Tibial artery (tissue), 4 donors: Measurements from ENCODE around the gene IFNA21.
"Not testable (repeated sequence)": the region's sequence is repeated elsewhere in the genome, so short reads cannot be mapped to it uniquely, and the experiment has no call there.

Source experiments
- DNase-seq, 2 donors: peaks; one replicate each; pipeline ENCODE4 v3.0.0-alpha.2; 2019
- H3K27ac ChIP-seq, 2 donors: fragments of 200-600 bp; sonication (generic) in 1 of 2; 1 replicate in 1 of 2; 2 replicates in 1 of 2; pipeline ENCODE4 v1.5.1; 2018 to 2019; ENCODE audit warnings: mild to moderate bottlenecking in 1 of 2
- H3K27me3 ChIP-seq, 2 donors: fragments of 200-600 bp; sonication (generic) in 1 of 2; one replicate each; pipeline versions ENCODE4 v1.5.1 to v1.6.0; 2016 to 2019
- H3K36me3 ChIP-seq, 3 donors: fragments of 200-600 bp; sonication (generic) in 2 of 3; one replicate each; pipeline ENCODE4 v1.5.1; 2016 to 2019; ENCODE audit warnings: mild to moderate bottlenecking in 2 of 3
- H3K4me1 ChIP-seq, 4 donors: fragments of 200-600 bp; sonication (generic) in 2 of 4; 1 replicate in 3 of 4; 2 replicates in 1 of 4; pipeline ENCODE4 v1.5.1; 2016 to 2019
- H3K4me3 ChIP-seq, 2 donors: fragments of 200-600 bp; sonication (generic) in 1 of 2; 1 replicate in 1 of 2; 2 replicates in 1 of 2; pipeline ENCODE4 v1.5.1; 2018 to 2019; ENCODE audit warnings: mild to moderate bottlenecking in 2 of 2
- H3K9me3 ChIP-seq, 3 donors: fragments of 200-600 bp; sonication (generic) in 1 of 3; one replicate each; pipeline ENCODE4 v1.5.1; 2016 to 2019
- CTCF ChIP-seq, 2 experiments: fragments of 200-600 bp in 1 of 2; fragments of 450-650 bp in 1 of 2; IDR thresholded peaks; one replicate each; pipeline ENCODE4 v1.5.1; 2017 to 2019; ENCODE audit warnings: antibody characterized with exemption in 2 of 2, mild to moderate bottlenecking in 1 of 2, moderate library complexity in 1 of 2
- intact Hi-C: fragments of 100-400 bp; cut with DNase I; formaldehyde crosslinking; loops from one replicate; pipeline ENCODE4 v1.15.0; 2023; ENCODE audit warnings: low total_unique reads

Gene IFNA21

GRCh38 chr9:21153336-21154017 is 13.0 kb downstream of the IFNA21 start:
- no peak overlapping the region for H3K4me3 ChIP-seq
- TF ChIP-seq CTCF (IDR thresholded peaks at IDR 0.05): no peak
- no peak for DNase-seq

GRCh38 chr9:21144603-21145002 is 21.9 kb downstream of the IFNA21 start:
- Histone ChIP-seq H3K9me3 (no peaks in the 10 kb centered on the region), H3K36me3 (no peaks in the 10 kb centered on the region), H3K4me1 (no peaks in the 10 kb centered on the region), H3K27me3 (no peaks in the 10 kb centered on the region), H3K4me3 (no peak overlapping the region), H3K27ac (no peak overlapping the region)
- intact Hi-C loops: no loop called here
- no peak for DNase-seq
- TF ChIP-seq CTCF (IDR thresholded peaks at IDR 0.05): no peak

More at GRCh38 chr9:21153336-21154017, 13.0 kb downstream of the IFNA21 start:
- H3K36me3 ChIP-seq: no peaks in the 10 kb centered on the region
- no peak overlapping the region for H3K27ac ChIP-seq
- no peaks in the 10 kb centered on the region for H3K9me3 ChIP-seq
- intact Hi-C loops: no loop called here
- peaks cover 0 to 7% (median 3%) of the 10 kb centered on the region in 4 donors for H3K4me1 ChIP-seq
- H3K27me3 ChIP-seq: no peaks in the 10 kb centered on the region

GRCh38 chr9:21141427-21141882 is 25.0 kb downstream of the IFNA21 start, which contains the start of gene IFNW1:
TSS of gene IFNW1 (minus strand) at chr9:21141832. CDS start at chr9:21141570, 262 bp downstream.
- no peak for DNase-seq
- Histone ChIP-seq H3K4me1 (no peaks in the 10 kb centered on the region), H3K27me3 (no peaks in the 10 kb centered on the region), H3K4me3 (no peak within 1 kb of the TSS), H3K36me3 (no peaks in the 10 kb centered on the region), H3K9me3 (no peaks in the 10 kb centered on the region), H3K27ac (no peak within 1 kb of the TSS)
- TF ChIP-seq CTCF (IDR thresholded peaks at IDR 0.05): no peak
- intact Hi-C loops: no loop called here

GRCh38 chr9:21137020-21137419 is 29.4 kb downstream of the IFNA21 start:
- Histone ChIP-seq H3K27me3 (no peaks in the 10 kb centered on the region), H3K4me1 (no peaks in the 10 kb centered on the region), H3K4me3 (no peak overlapping the region), H3K36me3 (no peaks in the 10 kb centered on the region), H3K9me3 (no peaks in the 10 kb centered on the region), H3K27ac (no peak overlapping the region)
- DNase-seq: no peak
- intact Hi-C loops: no loop called here
- no peak for TF ChIP-seq CTCF (IDR thresholded peaks at IDR 0.05)

- intact Hi-C loops: no loop called here
- H3K4me1 ChIP-seq: no peaks in the 10 kb centered on the region
- DNase-seq: no peak
- no peak for TF ChIP-seq CTCF (IDR thresholded peaks at IDR 0.05)
- H3K9me3 ChIP-seq: no peaks in the 10 kb centered on the region
- H3K4me3 ChIP-seq: no peak overlapping the region
- H3K27ac ChIP-seq: no peak overlapping the region
- H3K27me3 ChIP-seq: no peaks in the 10 kb centered on the region
- no peaks in the 10 kb centered on the region for H3K36me3 ChIP-seq
Measured at GRCh38 chr9:21135736-21136135, 30.7 kb downstream of the IFNA21 start.

GRCh38 chr9:21128186-21128585 is 38.3 kb downstream of the IFNA21 start:
- H3K36me3 ChIP-seq, H3K27me3 ChIP-seq, H3K4me3 ChIP-seq, H3K27ac ChIP-seq, DNase-seq, intact Hi-C loops, H3K9me3 ChIP-seq, H3K4me1 ChIP-seq: not testable (repeated sequence)
